AG04450 (cell line): ENCODE data around the gene ABO. TPM values are rescaled to one million over a fixed set of nuclear protein-coding genes. Genes with fewer than 3 reads are reported as not detected.

ENCODE experiments used
- CTCF ChIA-PET: fragments of 300-600, 350-600 bp; formaldehyde crosslinking; extraction: SDS; loops from one replicate; lab custom pipeline; 2022; ENCODE audit warnings: antibody characterized with exemption, inconsistent platforms; lab: Charles Lee
- POLR2A ChIA-PET: fragments of 350-600 bp; formaldehyde crosslinking; extraction: SDS; loops from one replicate; lab custom pipeline; 2021; ENCODE audit warnings: antibody characterized with exemption, inconsistent platforms; lab: Yijun Ruan, JAX
- DNase-seq: peaks from one replicate; pipeline ENCODE4 v3.0.0-alpha.2; 2011; ENCODE audit warnings: low read depth, low spot score
- H3K27ac ChIP-seq: one replicate; pipeline ENCODE4 v1.5.1; 2012; ENCODE audit warnings: low read depth, low read length, control low read depth
- H3K27me3 ChIP-seq: one replicate; pipeline ENCODE4 v1.6.0; 2012; ENCODE audit warnings: low read length; ENCODE audit not compliant: control insufficient read depth, insufficient read depth
- H3K4me3 ChIP-seq: 2 replicates; pipeline ENCODE4 v1.5.1; 2011; ENCODE audit warnings: mild to moderate bottlenecking, low read depth, low read length, control low read depth
- H3K9me3 ChIP-seq: 2 replicates; pipeline ENCODE4 v1.5.1; 2012; ENCODE audit warnings: low read length; ENCODE audit not compliant: control insufficient read depth, insufficient read depth
- polyA plus RNA-seq: library from polyadenylated mRNA; depleted of rRNA; stranded (reverse); fragments of >200 nt; gene quantifications from 2 replicates; pipeline ENCODE4 v1.2.3, GENCODE V29; 2011
- TF ChIP-seq, protein P1 (sequence below): IDR thresholded peaks from 2 replicates; pipeline ENCODE4 v1.5.1; 2011; ENCODE audit warnings: low read depth, low read length, control low read depth, inconsistent platforms

The ABO gene
- polyA plus RNA-seq, 1 experiment, result not detected

DNA sequence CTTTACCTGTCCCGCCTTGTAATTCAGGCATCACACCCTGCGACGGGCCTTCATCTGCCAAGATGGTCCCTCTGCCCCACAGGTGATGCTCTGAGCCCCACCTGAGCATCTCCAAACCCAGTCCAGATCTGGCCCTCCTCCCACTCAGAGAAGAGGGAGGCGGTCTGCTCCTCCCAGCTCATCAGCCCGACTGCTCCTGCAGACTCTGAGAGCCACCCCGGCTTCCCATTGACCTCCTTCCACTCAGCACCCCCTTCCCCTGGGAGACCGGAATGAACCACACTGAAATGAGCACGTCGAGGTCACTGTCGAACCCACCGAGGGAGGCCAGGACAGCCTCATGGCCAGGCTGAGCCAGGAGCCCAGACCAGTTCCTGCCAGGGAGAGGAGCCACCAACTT, 12.8 kb downstream of the ABO start:
- POLR2A ChIA-PET, result no interaction called here
- H3K4me3 ChIP-seq, result no peak overlapping the region

DNA sequence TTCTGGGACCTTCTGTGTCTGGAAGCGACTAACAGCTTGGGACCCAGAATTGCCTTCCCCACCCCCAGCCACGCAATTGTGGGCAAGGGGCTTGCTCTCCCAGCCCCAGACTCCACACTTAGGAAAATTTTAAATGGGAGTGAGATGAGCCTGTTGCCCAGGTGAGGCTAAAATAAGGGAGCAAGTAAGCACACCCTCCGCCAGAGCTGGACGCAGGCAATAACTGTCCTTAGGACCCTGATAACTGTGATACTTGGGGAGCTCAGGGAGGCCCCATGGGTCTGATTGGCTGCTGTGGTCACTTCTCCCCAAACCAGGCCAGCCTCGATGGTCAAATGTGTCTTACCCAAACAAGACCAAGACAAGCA, 13.3 kb downstream of the ABO start:
- H3K27me3 ChIP-seq, result peaks cover 6% of the 10 kb centered on the region
- ChIA-PET CTCF (no interaction called here), POLR2A (no interaction called here)
- H3K27ac ChIP-seq, result no peak overlapping the region
- H3K9me3 ChIP-seq, result peaks cover under 1% of the 10 kb centered on the region; the same call in 1 of the 2 replicates
- TF ChIP-seq, protein P1, sequence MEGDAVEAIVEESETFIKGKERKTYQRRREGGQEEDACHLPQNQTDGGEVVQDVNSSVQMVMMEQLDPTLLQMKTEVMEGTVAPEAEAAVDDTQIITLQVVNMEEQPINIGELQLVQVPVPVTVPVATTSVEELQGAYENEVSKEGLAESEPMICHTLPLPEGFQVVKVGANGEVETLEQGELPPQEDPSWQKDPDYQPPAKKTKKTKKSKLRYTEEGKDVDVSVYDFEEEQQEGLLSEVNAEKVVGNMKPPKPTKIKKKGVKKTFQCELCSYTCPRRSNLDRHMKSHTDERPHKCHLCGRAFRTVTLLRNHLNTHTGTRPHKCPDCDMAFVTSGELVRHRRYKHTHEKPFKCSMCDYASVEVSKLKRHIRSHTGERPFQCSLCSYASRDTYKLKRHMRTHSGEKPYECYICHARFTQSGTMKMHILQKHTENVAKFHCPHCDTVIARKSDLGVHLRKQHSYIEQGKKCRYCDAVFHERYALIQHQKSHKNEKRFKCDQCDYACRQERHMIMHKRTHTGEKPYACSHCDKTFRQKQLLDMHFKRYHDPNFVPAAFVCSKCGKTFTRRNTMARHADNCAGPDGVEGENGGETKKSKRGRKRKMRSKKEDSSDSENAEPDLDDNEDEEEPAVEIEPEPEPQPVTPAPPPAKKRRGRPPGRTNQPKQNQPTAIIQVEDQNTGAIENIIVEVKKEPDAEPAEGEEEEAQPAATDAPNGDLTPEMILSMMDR, result no peak
- H3K4me3 ChIP-seq, result no peak overlapping the region
- no peak for DNase-seq

More for the DNA sequence above, 12.8 kb downstream of the ABO start:
- TF ChIP-seq, protein P1, result no peak
- CTCF ChIA-PET, result no interaction called here
- no peak overlapping the region for H3K27ac ChIP-seq
- H3K9me3 ChIP-seq, result no peaks in the 10 kb centered on the region
- no peak for DNase-seq
- peaks cover 6% of the 10 kb centered on the region for H3K27me3 ChIP-seq

DNA sequence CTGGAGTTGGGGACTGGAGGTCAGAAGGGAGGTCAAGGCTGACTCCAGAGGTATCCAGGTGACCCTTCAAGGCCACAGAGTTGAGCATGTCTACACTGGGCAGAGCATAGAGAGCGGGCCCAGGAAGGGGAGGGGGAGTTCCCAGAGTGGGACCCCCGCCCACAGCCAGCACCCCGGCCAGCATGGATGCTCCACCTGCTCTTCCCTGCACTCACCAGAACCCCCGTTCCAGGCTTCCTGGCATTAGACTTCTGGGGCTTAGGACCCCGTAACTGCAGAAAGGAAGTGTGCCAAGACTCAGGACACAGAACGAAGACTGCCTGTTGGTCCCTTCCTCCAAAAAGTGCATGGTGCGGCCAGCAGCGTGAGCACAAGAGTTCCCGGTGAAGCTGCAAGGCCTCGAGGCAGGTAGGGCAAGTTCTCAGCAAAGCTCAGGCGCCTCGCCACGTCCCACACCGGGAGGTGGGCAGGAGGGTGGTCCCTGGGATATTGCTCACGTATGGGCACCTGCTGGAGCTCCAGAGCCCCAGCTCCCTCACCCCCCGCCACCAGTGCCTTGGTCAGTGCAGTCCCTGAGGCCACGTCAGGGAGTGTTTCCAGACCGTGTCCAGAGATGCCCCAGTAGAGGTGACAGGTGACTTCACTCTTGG, 13.8 kb downstream of the ABO start:
- peaks cover 5% of the 10 kb centered on the region; the same call in 1 of the 2 replicates for H3K9me3 ChIP-seq
- H3K4me3 ChIP-seq, result no peak overlapping the region
- CTCF ChIA-PET, result no interaction called here
- POLR2A ChIA-PET, result no interaction called here
- H3K27ac ChIP-seq, result no peak overlapping the region
- DNase-seq, result no peak
- TF ChIP-seq, protein P1, result no peak
- H3K27me3 ChIP-seq, result peaks cover 6% of the 10 kb centered on the region

DNA sequence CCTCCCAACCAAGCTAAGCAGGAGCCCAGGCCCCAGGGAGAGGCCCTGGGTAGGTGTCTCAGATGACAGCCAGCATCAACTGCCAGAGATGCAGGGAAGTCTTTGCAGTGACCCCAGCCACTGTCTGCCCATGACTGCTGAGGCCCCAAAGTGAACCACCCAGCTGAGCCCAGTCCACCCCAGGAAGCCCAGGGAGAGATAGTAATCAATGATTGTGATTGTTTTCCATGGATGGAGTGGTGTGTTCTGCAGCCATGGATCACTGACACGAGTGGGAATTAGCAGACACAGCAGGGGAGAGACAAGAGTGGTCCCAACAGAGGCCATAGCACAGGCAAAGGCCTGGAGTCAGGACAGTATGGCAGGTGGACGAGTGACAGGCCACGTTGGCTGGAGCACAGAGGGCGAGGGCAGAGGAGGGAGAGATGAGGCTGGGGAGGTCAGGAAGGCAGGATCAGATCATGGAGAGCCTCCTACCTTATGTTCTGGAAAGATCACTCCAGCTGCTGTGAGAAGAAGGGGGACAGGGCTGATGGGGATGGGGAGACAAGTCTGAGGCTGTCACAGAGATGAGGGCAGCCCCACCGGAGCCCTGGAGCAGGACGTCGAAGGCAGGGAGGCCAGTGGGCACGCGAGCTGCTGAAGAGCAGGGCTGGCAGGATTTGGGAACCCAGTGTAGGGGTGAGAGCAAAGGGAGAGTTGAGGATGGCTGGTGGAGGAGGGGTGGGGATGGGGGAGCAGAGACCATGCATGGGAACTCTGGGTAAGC, 14.5 kb downstream of the ABO start:
- POLR2A ChIA-PET, result no interaction called here
- TF ChIP-seq, protein P1, result no peak
- CTCF ChIA-PET, result no interaction called here
- H3K9me3 ChIP-seq, result peaks cover 11% of the 10 kb centered on the region; the same call in 1 of the 2 replicates
- H3K4me3 ChIP-seq, result no peak overlapping the region
- DNase-seq, result no peak
- H3K27me3 ChIP-seq, result peaks cover 6% of the 10 kb centered on the region
- no peak overlapping the region for H3K27ac ChIP-seq
